HepG2 (cell line): ENCODE results near the gene PRELP. TPM values are rescaled to one million over a fixed set of nuclear protein-coding genes. Genes with fewer than 3 reads are reported as not detected.

Experiments used
- ATAC-seq: fragments of 200-7000 bp; cut with Tn5 transposase; 3 replicates; pipeline ENCODE4 v1.9.1; 2020; ENCODE audit warnings: mild to moderate bottlenecking, moderate library complexity
- BruUV-seq: library from RNA; stranded (reverse); fragments of 400-500 nt; replicated peaks from 2 replicates; lab custom pipeline; 2021; lab: Mats Ljungman, UMichigan
- CTCF ChIA-PET: fragments of 300-600 bp; formaldehyde crosslinking; extraction: SDS; loops from one replicate; lab custom pipeline; 2021; ENCODE audit warnings: low total read pairs, inconsistent platforms, low intra/inter-chr PET ratio; lab: Yijun Ruan, JAX
- POLR2A ChIA-PET: fragments of 350-600 bp; sonication (Branson Sonifier 250); formaldehyde crosslinking; loops from one replicate; lab custom pipeline; 2020; ENCODE audit warnings: antibody characterized with exemption, inconsistent platforms; lab: Yijun Ruan, JAX
- DNase-seq: peaks from one replicate; pipeline ENCODE4 v3.0.0-alpha.2; 2015; ENCODE audit warnings: low spot score
- FAIRE-seq: peaks from 3 replicates; lab custom pipeline; 2011; peaks lifted over from hg19 to GRCh38; lab: Jason Lieb, UNC
- H2AFZ ChIP-seq: one replicate; pipeline ENCODE4 v1.6.1; 2011; ENCODE audit warnings: low read length, inconsistent platforms
- H3K27ac ChIP-seq: fragments of 300-600 bp; 3 replicates; pipeline ENCODE4 v1.8.0; 2011; ENCODE audit warnings: mixed run types, mild to moderate bottlenecking, mixed read lengths, low read length, inconsistent platforms; ENCODE audit not compliant: insufficient read depth; ENCODE audit errors: extremely low read length
- H3K27me3 ChIP-seq, 2 experiments: fragments of 200-600 bp in 1 of 2; 2 replicates in 1 of 2; 3 replicates in 1 of 2; pipeline versions ENCODE4 v1.6.0 to v1.8.0; 2011; ENCODE audit warnings: low read length in 2 of 2, mild to moderate bottlenecking in 2 of 2, moderate library complexity in 2 of 2, inconsistent platforms in 1 of 2; ENCODE audit not compliant: insufficient read depth in 2 of 2, control insufficient read depth in 1 of 2
- H3K36me3 ChIP-seq, 2 experiments: fragments of 200-600 bp in 1 of 2; replicated peaks in 1 of 2; 2 replicates in 1 of 2; 3 replicates in 1 of 2; pipeline versions ENCODE4 v1.5.1 to v1.8.0; 2011; ENCODE audit warnings: low read length in 2 of 2, inconsistent platforms in 1 of 2; ENCODE audit not compliant: insufficient read depth in 2 of 2, control insufficient read depth in 1 of 2
- H3K4me1 ChIP-seq: 2 replicates; pipeline ENCODE4 v1.5.1; 2012; ENCODE audit warnings: low read length, inconsistent platforms; ENCODE audit not compliant: insufficient read depth
- H3K4me2 ChIP-seq: 2 replicates; pipeline ENCODE4 v1.6.0; 2011; ENCODE audit warnings: low read depth, low read length, inconsistent platforms
- H3K4me3 ChIP-seq, 3 experiments: fragments of 200-600 bp in 1 of 3; sonication (generic), shearing (Covaris generic) in 1 of 3; replicated peaks in 1 of 3; 2 replicates each; pipeline ENCODE4 v1.5.1; 2011 to 2016; ENCODE audit warnings: low read length in 3 of 3, inconsistent platforms in 2 of 3, low read depth in 2 of 3, mild to moderate bottlenecking in 2 of 3, control low read depth in 1 of 3, mixed read lengths in 1 of 3; ENCODE audit not compliant: insufficient read depth in 1 of 3
- H3K79me2 ChIP-seq: one replicate; pipeline ENCODE4 v1.6.1; 2011; ENCODE audit warnings: low read length, inconsistent platforms; ENCODE audit not compliant: insufficient read depth
- H3K9ac ChIP-seq: 2 replicates; pipeline ENCODE4 v1.6.0; 2011; ENCODE audit warnings: mild to moderate bottlenecking, low read depth, low read length, inconsistent platforms; ENCODE audit not compliant: insufficient read depth
- H3K9me3 ChIP-seq: 2 replicates; pipeline ENCODE4 v1.5.1; 2012; ENCODE audit warnings: mild to moderate bottlenecking, low read length
- H4K20me1 ChIP-seq: 2 replicates; pipeline ENCODE4 v1.6.0; 2011; ENCODE audit warnings: inconsistent platforms, mild to moderate bottlenecking, low read length, moderate library complexity; ENCODE audit not compliant: insufficient read depth
- GABPA ChIP-seq, 2 experiments: IDR thresholded peaks; 2 replicates each; pipeline ENCODE4 v1.6.1; 2011 to 2016; ENCODE audit warnings: low read depth in 2 of 2, low read length in 1 of 2, missing biosample characterization in 1 of 2, missing genetic modification characterization in 1 of 2
- LBX2 ChIP-seq: sonication (generic); formaldehyde crosslinking; IDR thresholded peaks from 2 replicates; pipeline ENCODE4 v1.5.0; 2020; ENCODE audit warnings: missing genetic modification reagents, mild to moderate bottlenecking, borderline replicate concordance
- MTF1 ChIP-seq: sonication (generic); formaldehyde crosslinking; IDR thresholded peaks from 2 replicates; pipeline ENCODE4 v1.5.0; 2020; ENCODE audit warnings: missing genetic modification reagents
- SOX6 ChIP-seq, 2 experiments: fragments of 450-650 bp in 1 of 2; sonication (generic) in 1 of 2; formaldehyde crosslinking in 1 of 2; IDR thresholded peaks; 2 replicates each; pipeline versions ENCODE4 v1.4.0 to v1.6.1; 2017 to 2020; ENCODE audit warnings: antibody characterized with exemption in 1 of 2, mild to moderate bottlenecking in 1 of 2, missing genetic modification reagents in 1 of 2
- ZBTB4 ChIP-seq: sonication (generic); formaldehyde crosslinking; IDR thresholded peaks from 2 replicates; pipeline ENCODE4 v1.4.0; 2020; ENCODE audit warnings: missing genetic modification reagents, mild to moderate bottlenecking, borderline replicate concordance
- ZKSCAN8 ChIP-seq: IDR thresholded peaks from 2 replicates; pipeline ENCODE4 v1.6.1; 2016; ENCODE audit warnings: borderline replicate concordance, missing genetic modification reagents, missing compliant biosample characterization
- WGBS: methylation state at CpG from one replicate; pipeline ENCODE4 v1.1.6; 2017; ENCODE audit warnings: low lambda C conversion rate; 5-methylcytosine and 5-hydroxymethylcytosine counted together
- in situ Hi-C: cut with HindIII; loops from 2 replicates; pipeline ENCODE4 v1.10.0; 2017; ENCODE audit warnings: low pct_unique_long_range_greater_than_20kb; ENCODE audit not compliant: extremely low pct_ligation_motif_present
- intact Hi-C: fragments of 100-400 bp; cut with micrococcal nuclease; formaldehyde crosslinking; loops from one replicate; pipeline ENCODE4 v1.10.0; 2022; ENCODE audit not compliant: unreplicated experiment
- polyA plus RNA-seq, 8 experiments: library from polyadenylated mRNA; depleted of rRNA in 3 of 8; stranded (reverse) in 7 of 8; unstranded in 1 of 8; fragments of >200 nt; fragmentation: Illumina TruSeq in 4 of 8; extraction: Trizol in 4 of 8; gene quantifications; 2 replicates each; pipeline versions ENCODE4 v1.2.1 to v1.2.3, GENCODE V29; 2011 to 2016; ENCODE audit warnings: low read depth in 4 of 8, missing spikeins in 1 of 8, mixed read lengths in 1 of 8; ENCODE audit not compliant: insufficient read depth in 1 of 8
- total RNA-seq, 5 experiments: library from RNA; depleted of rRNA; stranded (reverse); fragments of >200 nt; fragmentation: Illumina TruSeq; extraction: Trizol; gene quantifications; 2 replicates each; pipeline ENCODE4 v1.2.3, GENCODE V29; 2016; ENCODE audit warnings: low read depth in 1 of 5
- TF ChIP-seq, protein P1 (sequence below): sonication (generic); formaldehyde crosslinking; IDR thresholded peaks from 2 replicates; pipeline ENCODE4 v1.4.0; 2020; ENCODE audit warnings: missing genetic modification reagents

Gene PRELP
- total and polyA plus RNA-seq, 2 of the 13 experiments (the other 11 are each of a cell fraction or from before 2014, with no cell fraction given): not detected

DNA sequence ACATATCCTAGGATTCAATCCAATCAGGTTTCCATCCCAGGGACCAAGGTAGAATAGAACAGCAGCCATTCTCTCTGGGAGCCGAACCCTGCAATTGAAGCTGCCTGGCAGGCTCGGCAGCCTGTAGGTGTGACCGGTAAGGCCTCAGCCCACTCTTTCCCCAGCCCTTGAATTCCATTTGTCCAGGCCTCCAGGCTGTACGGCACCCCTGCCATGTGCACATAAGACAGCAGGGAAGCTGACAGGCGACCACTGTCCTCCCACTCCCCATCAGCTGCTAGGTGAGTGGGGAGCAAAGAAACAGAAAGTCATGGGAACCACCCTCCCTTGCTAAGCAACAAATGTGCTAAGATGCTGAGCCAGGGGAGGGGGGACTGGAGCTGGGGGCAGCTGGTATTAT is 41.3 kb downstream of the PRELP start:
- POLR2A ChIA-PET: no interaction called here
- no peak for TF ChIP-seq ZBTB4 (CRISPR knock-in tag)
- TF ChIP-seq LBX2 (CRISPR knock-in tag): no peak
- no peak for TF ChIP-seq GABPA (IDR thresholded peaks at IDR 0.05; ENCODE audit: low read depth, low read length)
- no peak for TF ChIP-seq GABPA (CRISPR knock-in tag; IDR thresholded peaks at IDR 0.05; ENCODE audit: low read depth)
- TF ChIP-seq ZKSCAN8 (CRISPR knock-in tag): no peak
- TF ChIP-seq MTF1 (CRISPR knock-in tag): no peak
- TF ChIP-seq SOX6 (IDR thresholded peaks at IDR 0.05): no peak
- no peak for TF ChIP-seq SOX6 (CRISPR knock-in tag; IDR thresholded peaks at IDR 0.05)
- TF ChIP-seq, protein P1, sequence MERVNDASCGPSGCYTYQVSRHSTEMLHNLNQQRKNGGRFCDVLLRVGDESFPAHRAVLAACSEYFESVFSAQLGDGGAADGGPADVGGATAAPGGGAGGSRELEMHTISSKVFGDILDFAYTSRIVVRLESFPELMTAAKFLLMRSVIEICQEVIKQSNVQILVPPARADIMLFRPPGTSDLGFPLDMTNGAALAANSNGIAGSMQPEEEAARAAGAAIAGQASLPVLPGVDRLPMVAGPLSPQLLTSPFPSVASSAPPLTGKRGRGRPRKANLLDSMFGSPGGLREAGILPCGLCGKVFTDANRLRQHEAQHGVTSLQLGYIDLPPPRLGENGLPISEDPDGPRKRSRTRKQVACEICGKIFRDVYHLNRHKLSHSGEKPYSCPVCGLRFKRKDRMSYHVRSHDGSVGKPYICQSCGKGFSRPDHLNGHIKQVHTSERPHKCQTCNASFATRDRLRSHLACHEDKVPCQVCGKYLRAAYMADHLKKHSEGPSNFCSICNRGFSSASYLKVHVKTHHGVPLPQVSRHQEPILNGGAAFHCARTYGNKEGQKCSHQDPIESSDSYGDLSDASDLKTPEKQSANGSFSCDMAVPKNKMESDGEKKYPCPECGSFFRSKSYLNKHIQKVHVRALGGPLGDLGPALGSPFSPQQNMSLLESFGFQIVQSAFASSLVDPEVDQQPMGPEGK (CRISPR knock-in tag): no peak

More for the DNA sequence above, 41.3 kb downstream of the PRELP start:
- WGBS: 44% methylated on average over 4 of the region's 5 CpGs
- no peak for DNase-seq
- in situ Hi-C loops: no loop called here
- CTCF ChIA-PET: no interaction called here
- Histone ChIP-seq H3K4me1 (no peaks in the 10 kb centered on the region), H3K79me2 (no peaks in the 10 kb centered on the region), H3K4me3 (no peak overlapping the region), H4K20me1 (peaks cover 2% of the 10 kb centered on the region; the same call in 1 of the 2 replicates), H3K9me3 (no peaks in the 10 kb centered on the region), H2AFZ (no peak overlapping the region), H3K27ac (no peak overlapping the region), H3K36me3 (no peaks in the 10 kb centered on the region), H3K4me2 (no peak overlapping the region), H3K9ac (no peak overlapping the region), H3K27me3 (peaks cover 3 to 26% of the 10 kb centered on the region in 2 experiments; a peak in 4 of 5 replicates)
- ATAC-seq: no peak
- no peak for FAIRE-seq
- intact Hi-C loops: no loop called here
- BruUV-seq: no TSS peak
